Measurements from ENCODE around the gene SPATA46. TPM values are rescaled to one million over a fixed set of nuclear protein-coding genes. Genes with fewer than 3 reads are reported as not detected.
"Not testable (repeated sequence)": the region's sequence is repeated elsewhere in the genome, so short reads cannot be mapped to it uniquely, and the experiment has no call there.

The SPATA46 gene
- total RNA-seq, 1 donor from 2014 or later = not detected

DNA sequence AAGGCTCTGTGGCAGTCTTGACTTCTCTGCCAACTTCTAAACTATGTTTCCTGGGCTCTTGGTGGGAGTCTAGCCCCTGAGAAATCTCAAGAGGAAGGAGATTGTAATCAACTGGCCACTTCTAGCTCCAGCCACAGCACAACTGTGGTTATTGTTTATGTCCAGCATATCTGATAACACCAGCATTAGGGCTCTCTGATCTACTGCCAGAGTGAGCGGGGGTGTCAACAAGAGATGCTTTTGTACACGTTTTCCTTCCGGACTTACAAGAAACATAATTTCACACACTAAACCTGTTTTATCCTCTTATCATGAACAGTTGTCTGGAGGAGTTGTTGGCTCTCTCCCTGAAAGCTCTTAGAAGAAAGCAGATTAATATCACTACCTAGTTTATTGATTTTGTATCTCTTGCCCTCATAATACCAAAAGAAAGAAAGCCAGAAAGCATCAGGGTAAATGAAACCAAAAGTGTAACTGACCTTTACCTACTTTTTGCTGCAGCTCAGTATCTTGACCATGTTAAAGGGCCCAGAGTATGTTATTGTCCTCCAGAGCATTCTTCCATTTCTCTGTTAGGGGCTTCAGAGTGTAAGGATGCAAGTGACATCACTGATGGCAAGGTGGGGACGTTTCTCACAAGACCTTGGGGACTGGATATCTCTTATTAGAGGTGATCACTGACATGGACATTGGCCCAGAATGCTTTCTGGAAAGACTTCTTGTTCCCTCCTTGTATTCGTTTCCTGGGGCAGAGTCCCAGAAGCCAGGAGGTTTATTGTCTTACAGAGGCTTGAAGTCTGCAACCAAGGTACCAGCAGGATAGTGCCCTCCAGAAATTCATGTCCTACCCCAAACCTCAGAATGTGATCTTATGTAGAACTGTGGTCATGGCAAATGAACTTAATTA lies 44.9 kb upstream of the SPATA46 start:
- Mint-ChIP-seq H3K27ac (ENCODE audit: unreplicated experiment) (no peak overlapping the region), H3K27me3 (ENCODE audit: low read depth, unreplicated experiment) (peaks cover 3% of the 10 kb centered on the region), H3K4me3 (ENCODE audit: unreplicated experiment) (no peak overlapping the region), H3K36me3 (ENCODE audit: low read depth, unreplicated experiment) (no peaks in the 10 kb centered on the region), H3K9me3 (ENCODE audit: unreplicated experiment) (peaks cover 1% of the 10 kb centered on the region), H3K4me1 (ENCODE audit: low read depth, unreplicated experiment) (no peaks in the 10 kb centered on the region)
- Histone ChIP-seq H3K79me2 (ENCODE audit: insufficient read depth, low read length) (no peaks in the 10 kb centered on the region), H3K27ac (ENCODE audit: low read depth, low read length) (no peak overlapping the region), H2AFZ (ENCODE audit: low read depth, low read length) (no peak overlapping the region), H3K4me2 (ENCODE audit: low read length) (no peak overlapping the region), H4K20me1 (ENCODE audit: insufficient read depth, low read length) (no peaks in the 10 kb centered on the region), H3K4me3 (ENCODE audit: insufficient read depth, low read depth, low read length) (no peak overlapping the region), H3K9ac (ENCODE audit: low read length) (no peak overlapping the region), H3K27me3 (ENCODE audit: insufficient read depth, low read length) (no peaks in the 10 kb centered on the region), H3K4me1 (ENCODE audit: insufficient read depth, low read length) (no peaks in the 10 kb centered on the region), H3K36me3 (ENCODE audit: insufficient read depth, low read length) (no peaks in the 10 kb centered on the region), H3K9me3 (ENCODE audit: insufficient read depth, low read depth, low read length) (no peaks in the 10 kb centered on the region)
- TF ChIP-seq, protein P1, sequence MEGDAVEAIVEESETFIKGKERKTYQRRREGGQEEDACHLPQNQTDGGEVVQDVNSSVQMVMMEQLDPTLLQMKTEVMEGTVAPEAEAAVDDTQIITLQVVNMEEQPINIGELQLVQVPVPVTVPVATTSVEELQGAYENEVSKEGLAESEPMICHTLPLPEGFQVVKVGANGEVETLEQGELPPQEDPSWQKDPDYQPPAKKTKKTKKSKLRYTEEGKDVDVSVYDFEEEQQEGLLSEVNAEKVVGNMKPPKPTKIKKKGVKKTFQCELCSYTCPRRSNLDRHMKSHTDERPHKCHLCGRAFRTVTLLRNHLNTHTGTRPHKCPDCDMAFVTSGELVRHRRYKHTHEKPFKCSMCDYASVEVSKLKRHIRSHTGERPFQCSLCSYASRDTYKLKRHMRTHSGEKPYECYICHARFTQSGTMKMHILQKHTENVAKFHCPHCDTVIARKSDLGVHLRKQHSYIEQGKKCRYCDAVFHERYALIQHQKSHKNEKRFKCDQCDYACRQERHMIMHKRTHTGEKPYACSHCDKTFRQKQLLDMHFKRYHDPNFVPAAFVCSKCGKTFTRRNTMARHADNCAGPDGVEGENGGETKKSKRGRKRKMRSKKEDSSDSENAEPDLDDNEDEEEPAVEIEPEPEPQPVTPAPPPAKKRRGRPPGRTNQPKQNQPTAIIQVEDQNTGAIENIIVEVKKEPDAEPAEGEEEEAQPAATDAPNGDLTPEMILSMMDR (IDR thresholded peaks at IDR 0.05; ENCODE audit: insufficient read depth, low read depth, low read length) = no peak
- no peak for TF ChIP-seq EZH2 (IDR thresholded peaks at IDR 0.05; ENCODE audit: insufficient read depth, low read length)
- FAIRE-seq (no peak), DNase-seq (ENCODE audit: low read depth) (no peak)

DNA sequence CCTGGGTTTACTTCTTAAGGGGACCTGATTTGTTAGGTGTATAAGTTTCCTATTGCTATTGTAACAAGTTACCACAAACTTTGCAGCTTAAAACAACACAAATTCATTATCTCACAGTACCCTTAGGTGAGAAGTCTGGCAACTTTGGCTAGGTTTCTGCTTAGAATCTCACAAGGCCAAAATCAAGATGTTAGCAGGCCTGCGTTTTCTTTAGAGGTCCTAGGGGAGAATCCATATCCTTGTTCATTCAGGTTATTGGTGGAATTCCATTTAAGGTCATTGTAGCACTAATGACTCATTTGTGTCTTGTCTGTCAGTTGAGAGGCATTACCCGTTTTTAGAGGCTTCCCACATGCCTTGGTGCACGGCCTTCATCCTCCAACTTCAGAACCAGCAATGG lies 43.5 kb upstream of the SPATA46 start:
- H3K4me1 ChIP-seq (ENCODE audit: insufficient read depth, low read length) = no peaks in the 10 kb centered on the region
- H3K36me3 ChIP-seq (ENCODE audit: insufficient read depth, low read length) = no peaks in the 10 kb centered on the region
- Mint-ChIP-seq H3K4me1 (ENCODE audit: low read depth, unreplicated experiment) (no peaks in the 10 kb centered on the region), H3K9me3 (ENCODE audit: unreplicated experiment) (peaks cover 1% of the 10 kb centered on the region), H3K36me3 (ENCODE audit: low read depth, unreplicated experiment) (no peaks in the 10 kb centered on the region), H3K27ac (ENCODE audit: unreplicated experiment) (no peak overlapping the region), H3K4me3 (ENCODE audit: unreplicated experiment) (no peak overlapping the region), H3K27me3 (ENCODE audit: low read depth, unreplicated experiment) (peaks cover 3% of the 10 kb centered on the region)
- H3K79me2 ChIP-seq (ENCODE audit: insufficient read depth, low read length) = no peaks in the 10 kb centered on the region
- H4K20me1 ChIP-seq (ENCODE audit: insufficient read depth, low read length) = no peaks in the 10 kb centered on the region
- no peaks in the 10 kb centered on the region for H3K27me3 ChIP-seq (ENCODE audit: insufficient read depth, low read length)
- DNase-seq (ENCODE audit: low read depth) = no peak
- no peak for TF ChIP-seq EZH2 (IDR thresholded peaks at IDR 0.05; ENCODE audit: insufficient read depth, low read length)
- TF ChIP-seq, protein P1 (IDR thresholded peaks at IDR 0.05; ENCODE audit: insufficient read depth, low read depth, low read length) = no peak
- no peaks in the 10 kb centered on the region for H3K9me3 ChIP-seq (ENCODE audit: insufficient read depth, low read depth, low read length)
- H3K27ac ChIP-seq (ENCODE audit: low read depth, low read length) = no peak overlapping the region
- no peak overlapping the region for H3K4me2 ChIP-seq (ENCODE audit: low read length)
- no peak overlapping the region for H2AFZ ChIP-seq (ENCODE audit: low read depth, low read length)
- no peak for FAIRE-seq
- no peak overlapping the region for H3K9ac ChIP-seq (ENCODE audit: low read length)
- H3K4me3 ChIP-seq (ENCODE audit: insufficient read depth, low read depth, low read length) = no peak overlapping the region

GRCh38 chr1:162419450-162419931 lies 42.8 kb upstream of the SPATA46 start:
- H3K9ac ChIP-seq (ENCODE audit: low read length) = not testable (repeated sequence)

DNA sequence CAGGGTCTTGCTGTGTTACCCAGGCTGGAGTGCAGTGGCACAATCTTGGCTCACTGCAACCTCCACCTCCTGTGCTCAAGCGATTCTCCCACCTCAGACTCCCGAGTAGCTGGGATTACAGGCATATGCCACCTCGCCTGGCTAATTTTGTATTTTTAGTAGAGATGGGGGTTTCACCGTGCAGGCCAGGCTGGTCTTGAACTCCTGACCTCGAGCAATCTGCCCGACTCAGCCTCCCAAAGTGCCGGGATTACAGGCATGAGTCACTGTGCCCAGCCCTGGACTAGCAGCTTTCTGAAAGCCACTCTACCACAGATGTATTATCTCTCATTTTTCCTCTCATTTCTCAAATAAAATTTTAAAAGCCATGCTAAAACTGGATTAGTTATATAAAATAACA lies 41.9 kb upstream of the SPATA46 start:
- FAIRE-seq; DNase-seq (ENCODE audit: low read depth); H3K36me3 Mint-ChIP-seq (ENCODE audit: low read depth, unreplicated experiment): not testable (repeated sequence)

More at GRCh38 chr1:162419450-162419931, 42.8 kb upstream of the SPATA46 start:
- not testable (repeated sequence) for H3K4me3 ChIP-seq (ENCODE audit: insufficient read depth, low read depth, low read length); H3K4me2 ChIP-seq (ENCODE audit: low read length); H3K4me1 Mint-ChIP-seq (ENCODE audit: low read depth, unreplicated experiment); H3K79me2 ChIP-seq (ENCODE audit: insufficient read depth, low read length); H3K27me3 ChIP-seq (ENCODE audit: insufficient read depth, low read length); H3K4me3 Mint-ChIP-seq (ENCODE audit: unreplicated experiment); H3K36me3 ChIP-seq (ENCODE audit: insufficient read depth, low read length); H3K9me3 ChIP-seq (ENCODE audit: insufficient read depth, low read depth, low read length); H2AFZ ChIP-seq (ENCODE audit: low read depth, low read length); H4K20me1 ChIP-seq (ENCODE audit: insufficient read depth, low read length); H3K36me3 Mint-ChIP-seq (ENCODE audit: low read depth, unreplicated experiment); DNase-seq (ENCODE audit: low read depth); H3K27ac Mint-ChIP-seq (ENCODE audit: unreplicated experiment); H3K9me3 Mint-ChIP-seq (ENCODE audit: unreplicated experiment); H3K4me1 ChIP-seq (ENCODE audit: insufficient read depth, low read length); H3K27ac ChIP-seq (ENCODE audit: low read depth, low read length); FAIRE-seq; H3K27me3 Mint-ChIP-seq (ENCODE audit: low read depth, unreplicated experiment)

More for the DNA sequence above, 41.9 kb upstream of the SPATA46 start:
- H3K27me3 ChIP-seq (ENCODE audit: insufficient read depth, low read length); H3K4me1 Mint-ChIP-seq (ENCODE audit: low read depth, unreplicated experiment); H3K27me3 Mint-ChIP-seq (ENCODE audit: low read depth, unreplicated experiment); H3K36me3 ChIP-seq (ENCODE audit: insufficient read depth, low read length); H3K27ac ChIP-seq (ENCODE audit: low read depth, low read length); H3K9me3 ChIP-seq (ENCODE audit: insufficient read depth, low read depth, low read length); H3K4me2 ChIP-seq (ENCODE audit: low read length); H3K9ac ChIP-seq (ENCODE audit: low read length); H3K4me1 ChIP-seq (ENCODE audit: insufficient read depth, low read length); H3K27ac Mint-ChIP-seq (ENCODE audit: unreplicated experiment); H4K20me1 ChIP-seq (ENCODE audit: insufficient read depth, low read length); H3K4me3 Mint-ChIP-seq (ENCODE audit: unreplicated experiment); H3K79me2 ChIP-seq (ENCODE audit: insufficient read depth, low read length); H3K4me3 ChIP-seq (ENCODE audit: insufficient read depth, low read depth, low read length); H2AFZ ChIP-seq (ENCODE audit: low read depth, low read length); H3K9me3 Mint-ChIP-seq (ENCODE audit: unreplicated experiment): not testable (repeated sequence)
